Hematopoietic multipotent progenitor cell treated with erythropoietin and hydrocortisone succinate and interleukin-3 and kit ligand, for 17 days (in vitro differentiated cells): ENCODE results near the gene SNAPC5.

Experiments
- DNase-seq: peaks from one replicate; pipeline ENCODE4 v3.0.0-alpha.2; 2015; ENCODE audit warnings: low spot score

Gene SNAPC5

GRCh38 chr15:66456211-66456610, 41.4 kb downstream of the SNAPC5 start:
- DNase-seq, result no peak

GRCh38 chr15:66454143-66454542, 43.4 kb downstream of the SNAPC5 start:
- no peak for DNase-seq

DNA sequence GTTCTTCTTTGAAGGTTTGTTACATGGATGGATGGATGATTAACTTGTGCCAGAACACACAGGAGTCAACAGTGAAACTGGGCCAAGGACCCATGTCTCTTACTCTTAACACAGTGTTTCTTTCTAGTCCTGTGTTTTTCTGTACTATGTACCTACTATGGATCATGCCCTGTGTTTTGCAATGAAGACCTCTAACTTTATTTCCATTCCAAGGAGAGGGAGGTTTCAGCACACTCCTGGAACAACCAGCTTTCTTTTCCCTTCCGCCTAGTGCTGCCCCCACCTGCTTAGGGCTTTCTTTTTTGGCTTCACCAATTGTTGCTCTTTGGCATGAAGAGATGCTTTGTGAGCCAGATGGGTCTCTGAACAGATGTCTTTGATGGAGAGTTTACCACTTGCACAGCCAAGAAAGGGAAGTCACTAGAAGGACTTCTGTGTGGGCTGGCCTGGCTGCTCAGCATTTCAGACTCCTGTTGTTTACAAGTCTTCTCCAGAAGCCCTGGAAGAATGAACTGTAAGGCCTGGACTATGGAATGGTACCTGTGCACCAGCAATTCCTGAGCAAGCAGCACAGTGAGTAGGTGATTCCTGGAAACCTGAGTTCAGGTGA, 44.5 kb downstream of the SNAPC5 start:
- no peak for DNase-seq

DNA sequence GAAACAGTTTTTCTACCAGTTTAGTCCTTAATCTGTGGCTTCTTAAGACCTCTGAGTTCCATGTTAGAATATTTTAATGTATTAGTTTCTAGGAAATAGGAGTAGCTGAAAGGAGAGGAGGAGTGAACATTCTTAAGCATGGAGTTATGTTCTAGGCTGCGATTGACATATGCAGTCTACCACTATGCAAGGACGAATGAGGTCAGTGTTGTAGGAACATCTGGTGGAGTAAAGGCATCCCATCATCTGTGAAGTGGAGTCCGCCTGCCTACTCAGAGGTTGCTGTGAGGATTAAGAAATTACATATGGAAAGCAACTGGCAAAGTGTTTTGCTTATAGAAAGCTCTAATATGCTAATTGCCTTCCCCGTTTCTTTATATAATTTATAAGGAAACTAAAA, 45.1 kb downstream of the SNAPC5 start:
- no peak for DNase-seq
